ENCODE measurements around the gene ATP1A2. TPM values are rescaled to one million over a fixed set of nuclear protein-coding genes. Genes with fewer than 3 reads are reported as not detected.

The ATP1A2 gene
- total and polyA plus RNA-seq, 4 donors = 0.09 to 1.5 (median 0.29) TPM

DNA sequence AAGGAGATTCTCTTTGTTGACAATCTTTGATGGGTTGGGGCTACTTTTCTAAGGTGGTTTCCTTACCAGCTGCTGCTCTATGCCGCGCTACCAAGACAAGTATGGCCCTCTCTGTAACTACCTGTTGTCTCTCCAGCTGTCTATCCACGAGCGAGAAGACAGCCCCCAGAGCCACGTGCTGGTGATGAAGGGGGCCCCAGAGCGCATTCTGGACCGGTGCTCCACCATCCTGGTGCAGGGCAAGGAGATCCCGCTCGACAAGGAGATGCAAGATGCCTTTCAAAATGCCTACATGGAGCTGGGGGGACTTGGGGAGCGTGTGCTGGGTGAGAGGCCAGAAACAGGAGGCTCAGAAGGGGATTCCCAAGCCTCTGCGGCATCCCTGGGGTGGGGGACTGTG lies 14.4 kb downstream of the ATP1A2 start:
- WGBS = 93% methylated on average over 11 of the region's 11 CpGs
- H3K9ac ChIP-seq (ENCODE audit: low read depth in 1 of 2, low read length in 2 of 2) = no peak overlapping the region

More for the DNA sequence above, 14.4 kb downstream of the ATP1A2 start:
- Histone ChIP-seq H3K27ac (ENCODE audit: low read depth in 1 of 2, low read length in 2 of 2) (no peak overlapping the region), H3K27me3 (ENCODE audit: control insufficient read depth in 4 of 4, insufficient read depth in 4 of 4, low read length in 3 of 4) (no peaks in the 10 kb centered on the region), H3K4me3 (ENCODE audit: low read depth in 1 of 3, low read length in 3 of 3) (no peak overlapping the region), H3K36me3 (ENCODE audit: control insufficient read depth in 4 of 4, insufficient read depth in 3 of 4, low read depth in 1 of 4, low read length in 3 of 4) (no peaks in the 10 kb centered on the region), H3K9me3 (ENCODE audit: control insufficient read depth in 4 of 4, low read length in 3 of 4) (no peaks in the 10 kb centered on the region), H3K4me1 (ENCODE audit: control insufficient read depth in 4 of 4, insufficient read depth in 4 of 4, low read length in 3 of 4) (peaks cover 0 to 3% (median 0%) of the 10 kb centered on the region in 4 donors)
- TF ChIP-seq NR2F2 (IDR thresholded peaks at IDR 0.05) = no peak
- no peak for TF ChIP-seq JUND (IDR thresholded peaks at IDR 0.05)
- TF ChIP-seq REST (IDR thresholded peaks at IDR 0.05) = no peak
- TF ChIP-seq FOXA1 (IDR thresholded peaks at IDR 0.05) = no peak
- no peak for TF ChIP-seq CTCF (IDR thresholded peaks at IDR 0.05; ENCODE audit: low read depth, low read length, missing input control)
- no peak for TF ChIP-seq HNF4G (IDR thresholded peaks at IDR 0.05)
- no peak for TF ChIP-seq TAF1 (conservative IDR thresholded peaks at IDR 0.05)
- TF ChIP-seq, protein P1, sequence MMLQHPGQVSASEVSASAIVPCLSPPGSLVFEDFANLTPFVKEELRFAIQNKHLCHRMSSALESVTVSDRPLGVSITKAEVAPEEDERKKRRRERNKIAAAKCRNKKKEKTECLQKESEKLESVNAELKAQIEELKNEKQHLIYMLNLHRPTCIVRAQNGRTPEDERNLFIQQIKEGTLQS (IDR thresholded peaks at IDR 0.05) = no peak
- TF ChIP-seq, protein P2, sequence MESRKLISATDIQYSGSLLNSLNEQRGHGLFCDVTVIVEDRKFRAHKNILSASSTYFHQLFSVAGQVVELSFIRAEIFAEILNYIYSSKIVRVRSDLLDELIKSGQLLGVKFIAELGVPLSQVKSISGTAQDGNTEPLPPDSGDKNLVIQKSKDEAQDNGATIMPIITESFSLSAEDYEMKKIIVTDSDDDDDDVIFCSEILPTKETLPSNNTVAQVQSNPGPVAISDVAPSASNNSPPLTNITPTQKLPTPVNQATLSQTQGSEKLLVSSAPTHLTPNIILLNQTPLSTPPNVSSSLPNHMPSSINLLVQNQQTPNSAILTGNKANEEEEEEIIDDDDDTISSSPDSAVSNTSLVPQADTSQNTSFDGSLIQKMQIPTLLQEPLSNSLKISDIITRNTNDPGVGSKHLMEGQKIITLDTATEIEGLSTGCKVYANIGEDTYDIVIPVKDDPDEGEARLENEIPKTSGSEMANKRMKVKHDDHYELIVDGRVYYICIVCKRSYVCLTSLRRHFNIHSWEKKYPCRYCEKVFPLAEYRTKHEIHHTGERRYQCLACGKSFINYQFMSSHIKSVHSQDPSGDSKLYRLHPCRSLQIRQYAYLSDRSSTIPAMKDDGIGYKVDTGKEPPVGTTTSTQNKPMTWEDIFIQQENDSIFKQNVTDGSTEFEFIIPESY (IDR thresholded peaks at IDR 0.05) = no peak
- no peak for TF ChIP-seq RXRA (IDR thresholded peaks at IDR 0.05)
- TF ChIP-seq GABPA (IDR thresholded peaks at IDR 0.05 in 1 of 2, conservative IDR thresholded peaks at IDR 0.05 in 1 of 2) = no peak
- DNase-seq (ENCODE audit: low spot score) = no peak
